WERI-Rb-1 (cell line): Measurements from ENCODE around the gene PITPNC1.

ENCODE experiments used
- DNase-seq: peaks from one replicate; pipeline ENCODE4 v3.0.0-alpha.2; 2020
- H3K27ac ChIP-seq: fragments of 250-450 bp; sonication (Bioruptor Pico); 2 replicates; pipeline ENCODE4 v1.5.1; 2020; ENCODE audit warnings: mild to moderate bottlenecking, moderate library complexity
- H3K27me3 ChIP-seq: fragments of 250-450 bp; sonication (Bioruptor Pico); 2 replicates; pipeline ENCODE4 v1.5.1; 2021; ENCODE audit warnings: mild to moderate bottlenecking, low read depth, moderate library complexity; ENCODE audit not compliant: insufficient read depth, severe bottlenecking
- H3K36me3 ChIP-seq: fragments of 250-450 bp; sonication (Bioruptor Pico); 2 replicates; pipeline ENCODE4 v1.5.1; 2020; ENCODE audit warnings: mild to moderate bottlenecking, moderate library complexity
- H3K4me3 ChIP-seq: 2 replicates; pipeline ENCODE4 v1.5.1; 2011; ENCODE audit warnings: low read depth, mild to moderate bottlenecking, control low read depth, low read length
- H3K9me3 ChIP-seq: fragments of 250-450 bp; sonication (Bioruptor Pico); 2 replicates; pipeline ENCODE4 v1.5.1; 2021; ENCODE audit warnings: mild to moderate bottlenecking, moderate library complexity; ENCODE audit not compliant: severe bottlenecking
- CTCF ChIP-seq: IDR thresholded peaks from 2 replicates; pipeline ENCODE4 v1.5.1; 2011; ENCODE audit warnings: low read depth, mild to moderate bottlenecking, control low read depth, inconsistent platforms, low read length

Gene PITPNC1

GRCh38 chr17:67435786-67436185, 58.7 kb downstream of the PITPNC1 start:
- H3K27ac ChIP-seq, result no peak overlapping the region
- no peak for TF ChIP-seq CTCF
- H3K9me3 ChIP-seq, result no peaks in the 10 kb centered on the region

GRCh38 chr17:67436233-67436632, 59.2 kb downstream of the PITPNC1 start:
- Histone ChIP-seq H3K36me3 (no peaks in the 10 kb centered on the region), H3K9me3 (no peaks in the 10 kb centered on the region), H3K27ac (no peak overlapping the region), H3K27me3 (no peaks in the 10 kb centered on the region), H3K4me3 (no peak overlapping the region)
- no peak for TF ChIP-seq CTCF
- DNase-seq, result no peak

More at GRCh38 chr17:67435786-67436185, 58.7 kb downstream of the PITPNC1 start:
- no peak for DNase-seq
- Histone ChIP-seq H3K27me3 (no peaks in the 10 kb centered on the region), H3K36me3 (no peaks in the 10 kb centered on the region), H3K4me3 (no peak overlapping the region)

- no peak overlapping the region for H3K4me3 ChIP-seq
- no peak for TF ChIP-seq CTCF
- no peak overlapping the region for H3K27ac ChIP-seq
- H3K9me3 ChIP-seq, result no peaks in the 10 kb centered on the region
- H3K27me3 ChIP-seq, result no peaks in the 10 kb centered on the region
- H3K36me3 ChIP-seq, result no peaks in the 10 kb centered on the region
- no peak for DNase-seq
Observed at GRCh38 chr17:67438667-67439066, 61.6 kb downstream of the PITPNC1 start.

- no peak for DNase-seq
- H3K36me3 ChIP-seq, result no peaks in the 10 kb centered on the region
- TF ChIP-seq CTCF, result no peak
- no peaks in the 10 kb centered on the region for H3K27me3 ChIP-seq
- no peak overlapping the region for H3K27ac ChIP-seq
- no peaks in the 10 kb centered on the region for H3K9me3 ChIP-seq
- no peak overlapping the region for H3K4me3 ChIP-seq
Observed at GRCh38 chr17:67439269-67439668, 62.2 kb downstream of the PITPNC1 start.

- no peaks in the 10 kb centered on the region for H3K36me3 ChIP-seq
- no peak for DNase-seq
- H3K4me3 ChIP-seq, result peak overlapping the region; percentile 51; the same call in 1 of the 2 replicates
- no peak for TF ChIP-seq CTCF
- no peaks in the 10 kb centered on the region for H3K9me3 ChIP-seq
- H3K27ac ChIP-seq, result no peak overlapping the region
- no peaks in the 10 kb centered on the region for H3K27me3 ChIP-seq
Observed at GRCh38 chr17:67440277-67441051, 63.4 kb downstream of the PITPNC1 start.
